Glutamatergic neuron (in vitro differentiated cells): ENCODE results near the gene PLA2G4F. TPM values are rescaled to one million over a fixed set of nuclear protein-coding genes. Genes with fewer than 3 reads are reported as not detected.

Source experiments
- DNase-seq: peaks from one replicate; pipeline ENCODE4 v3.0.0; 2022
- H3K27ac Mint-ChIP-seq: one replicate; pipeline ENCODE4 v1.8.0; 2020; ENCODE audit warnings: mild to moderate bottlenecking, mixed read lengths, inconsistent platforms; ENCODE audit not compliant: unreplicated experiment
- H3K27me3 Mint-ChIP-seq: one replicate; pipeline ENCODE4 v1.8.0; 2020; ENCODE audit warnings: mild to moderate bottlenecking, moderate library complexity, mixed read lengths, inconsistent platforms; ENCODE audit not compliant: unreplicated experiment
- H3K36me3 Mint-ChIP-seq: one replicate; pipeline ENCODE4 v1.8.0; 2020; ENCODE audit warnings: mild to moderate bottlenecking, mixed read lengths, inconsistent platforms; ENCODE audit not compliant: unreplicated experiment
- H3K4me1 Mint-ChIP-seq: one replicate; pipeline ENCODE4 v1.8.0; 2020; ENCODE audit warnings: mild to moderate bottlenecking, low read depth, mixed read lengths, inconsistent platforms; ENCODE audit not compliant: unreplicated experiment
- H3K4me3 Mint-ChIP-seq: one replicate; pipeline ENCODE4 v1.8.0; 2020; ENCODE audit warnings: mild to moderate bottlenecking, mixed read lengths, inconsistent platforms; ENCODE audit not compliant: unreplicated experiment
- H3K9me3 Mint-ChIP-seq: one replicate; pipeline ENCODE4 v1.8.0; 2020; ENCODE audit warnings: mild to moderate bottlenecking, moderate library complexity, mixed read lengths, inconsistent platforms; ENCODE audit not compliant: unreplicated experiment
- CTCF ChIP-seq: fragments of 200-600 bp; sonication (generic); IDR thresholded peaks from one replicate; pipeline ENCODE4 v1.5.0; 2021; ENCODE audit not compliant: partially characterized antibody, unreplicated experiment
- total RNA-seq: library from RNA; stranded (reverse); fragmentation: NEBNext Ultra II Directional; extraction: Animal tissue kit (Norgen Biotek cat#: 25700); gene quantifications from one replicate; pipeline ENCODE4 v1.2.1, GENCODE V29; 2021; ENCODE audit not compliant: unreplicated experiment

Gene PLA2G4F
- total RNA-seq, 1 donor from 2014 or later = not detected

- no peak overlapping the region for H3K4me3 Mint-ChIP-seq
- H3K27ac Mint-ChIP-seq = no peak overlapping the region
- H3K27me3 Mint-ChIP-seq = peaks cover 9% of the 10 kb centered on the region
- H3K36me3 Mint-ChIP-seq = no peaks in the 10 kb centered on the region
- TF ChIP-seq CTCF = no peak
- no peaks in the 10 kb centered on the region for H3K4me1 Mint-ChIP-seq
- H3K9me3 Mint-ChIP-seq = peaks cover 4% of the 10 kb centered on the region
- no peak for DNase-seq
These were observed 10.6 kb downstream of the PLA2G4F start for GRCh38 chr15:42145546-42146455.

GRCh38 chr15:42144841-42145375 is 11.5 kb downstream of the PLA2G4F start:
- Mint-ChIP-seq H3K27me3 (peaks cover 13% of the 10 kb centered on the region), H3K27ac (no peak overlapping the region), H3K9me3 (peaks cover 6% of the 10 kb centered on the region), H3K4me1 (no peaks in the 10 kb centered on the region), H3K36me3 (no peaks in the 10 kb centered on the region), H3K4me3 (no peak overlapping the region)
- no peak for TF ChIP-seq CTCF
- DNase-seq = no peak

- Mint-ChIP-seq H3K27me3 (peaks cover 13% of the 10 kb centered on the region), H3K9me3 (peaks cover 6% of the 10 kb centered on the region), H3K27ac (no peak overlapping the region), H3K4me1 (no peaks in the 10 kb centered on the region), H3K4me3 (no peak overlapping the region), H3K36me3 (peaks cover 9% of the 10 kb centered on the region)
- no peak for TF ChIP-seq CTCF
- no peak for DNase-seq
These were observed 12.4 kb downstream of the PLA2G4F start for GRCh38 chr15:42143866-42144625.

GRCh38 chr15:42143356-42143755 is 13.1 kb downstream of the PLA2G4F start:
- peaks cover 11% of the 10 kb centered on the region for H3K27me3 Mint-ChIP-seq
- no peak for DNase-seq
- H3K36me3 Mint-ChIP-seq = peaks cover 9% of the 10 kb centered on the region
- no peak for TF ChIP-seq CTCF
- H3K27ac Mint-ChIP-seq = no peak overlapping the region
- H3K4me1 Mint-ChIP-seq = no peaks in the 10 kb centered on the region
- peaks cover 6% of the 10 kb centered on the region for H3K9me3 Mint-ChIP-seq
- H3K4me3 Mint-ChIP-seq = no peak overlapping the region
